H1 (cell line): Measurements from ENCODE around the gene MAP4.

Experiments used
- ASH2L ChIP-seq: fragments of 200-600, 300-600 bp; sonication (generic); IDR thresholded peaks from one replicate; pipeline ENCODE4 v1.7.1; 2017; ENCODE audit warnings: low read length
- EP300 ChIP-seq, 2 experiments: IDR thresholded peaks; 1 replicate in 1 of 2; 2 replicates in 1 of 2; pipeline ENCODE4 v1.6.1; 2011 to 2012; ENCODE audit warnings: low read depth in 2 of 2, low read length in 2 of 2, mild to moderate bottlenecking in 2 of 2, borderline replicate concordance in 1 of 2, inconsistent platforms in 1 of 2, moderate library complexity in 1 of 2
- GTF2F1 ChIP-seq: IDR thresholded peaks from 2 replicates; pipeline ENCODE4 v1.6.1; 2012; ENCODE audit warnings: low read depth, low read length, improper control_type of control experiment, borderline replicate concordance
- JUN ChIP-seq: IDR thresholded peaks from 2 replicates; pipeline ENCODE4 v1.6.1; 2011; ENCODE audit warnings: low read depth, mild to moderate bottlenecking, improper control_type of control experiment, low read length
- KDM5A ChIP-seq: fragments of 200-600 bp; IDR thresholded peaks from 2 replicates; pipeline ENCODE4 v1.7.1; 2012; ENCODE audit warnings: mild to moderate bottlenecking, low read length, inconsistent platforms, mixed read lengths
- POLR2A ChIP-seq, 2 experiments: IDR thresholded peaks; 1 replicate in 1 of 2; 2 replicates in 1 of 2; pipeline ENCODE4 v1.6.1; 2011; ENCODE audit warnings: low read depth in 2 of 2, low read length in 2 of 2, mild to moderate bottlenecking in 2 of 2; ENCODE audit errors: control extremely low read depth in 1 of 2
- POLR2AphosphoS5 ChIP-seq: IDR thresholded peaks from 2 replicates; pipeline ENCODE4 v1.6.1; 2011; ENCODE audit warnings: low read depth, low read length
- SAP30 ChIP-seq: fragments of 300-600 bp; sonication (generic); IDR thresholded peaks from 2 replicates; pipeline ENCODE4 v1.7.1; 2012; ENCODE audit warnings: low read length, moderate library complexity, mild to moderate bottlenecking, inconsistent platforms; ENCODE audit not compliant: insufficient read depth, insufficient replicate concordance
- TAF1 ChIP-seq: IDR thresholded peaks from 2 replicates; pipeline ENCODE4 v1.6.1; 2011; ENCODE audit warnings: mild to moderate bottlenecking, low read depth, low read length
- TEAD4 ChIP-seq: IDR thresholded peaks from 2 replicates; pipeline ENCODE4 v1.6.1; 2012; ENCODE audit warnings: low read depth, low read length, inconsistent platforms, mixed read lengths
- TF ChIP-seq, protein P1 (sequence below), 3 experiments: IDR thresholded peaks; 1 replicate in 2 of 3; 2 replicates in 1 of 3; pipeline versions ENCODE4 v1.5.1 to v1.6.1; 2011; ENCODE audit warnings: low read length in 3 of 3, mild to moderate bottlenecking in 3 of 3, inconsistent platforms in 2 of 3, low read depth in 1 of 3, moderate library complexity in 1 of 3; ENCODE audit not compliant: insufficient read depth in 1 of 3; ENCODE audit errors: control extremely low read depth in 1 of 3

DNA sequence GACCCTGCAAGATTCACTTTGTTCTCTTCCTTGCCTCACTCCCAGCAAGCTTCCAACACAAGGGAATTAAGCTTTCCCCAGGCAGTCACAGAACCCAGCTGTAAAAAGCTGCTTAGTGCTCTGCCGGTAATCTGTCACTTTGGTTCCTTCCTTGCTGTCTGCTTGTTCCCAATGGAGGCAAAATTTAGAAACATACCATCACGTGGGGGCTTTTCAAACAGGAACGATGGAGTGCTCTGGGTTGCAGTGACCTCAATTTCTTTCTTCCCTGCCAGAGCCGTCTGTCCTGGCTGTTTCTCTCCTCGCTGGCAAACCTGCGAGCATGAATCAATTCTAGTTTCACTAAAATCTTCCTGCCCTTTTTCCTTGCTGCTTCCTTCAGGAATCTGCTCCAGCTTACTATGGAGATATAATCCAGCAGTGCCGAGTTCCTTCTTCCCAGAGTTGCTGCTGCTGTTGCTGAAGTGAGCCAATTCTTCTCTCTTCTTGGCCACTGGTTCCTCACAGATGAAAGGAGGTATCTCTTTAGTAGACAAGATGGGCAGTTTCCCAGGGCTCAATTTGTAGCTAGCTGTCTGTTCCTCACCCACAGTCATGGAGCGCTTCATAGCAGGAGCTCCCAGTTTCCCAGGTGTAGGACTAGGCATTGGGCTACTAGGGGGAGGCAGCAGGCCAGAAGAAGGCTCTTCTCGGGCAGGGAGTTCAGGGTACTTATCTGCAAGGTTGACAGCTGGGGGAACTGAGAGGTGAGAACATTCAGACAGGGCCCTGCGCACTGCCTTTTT is 125.2 kb downstream of the MAP4 start:
- TF ChIP-seq EP300 (IDR thresholded peaks at IDR 0.05; ENCODE audit: borderline replicate concordance in 1 of 2, low read depth in 2 of 2, low read length in 2 of 2): no peak
- TF ChIP-seq, protein P1, sequence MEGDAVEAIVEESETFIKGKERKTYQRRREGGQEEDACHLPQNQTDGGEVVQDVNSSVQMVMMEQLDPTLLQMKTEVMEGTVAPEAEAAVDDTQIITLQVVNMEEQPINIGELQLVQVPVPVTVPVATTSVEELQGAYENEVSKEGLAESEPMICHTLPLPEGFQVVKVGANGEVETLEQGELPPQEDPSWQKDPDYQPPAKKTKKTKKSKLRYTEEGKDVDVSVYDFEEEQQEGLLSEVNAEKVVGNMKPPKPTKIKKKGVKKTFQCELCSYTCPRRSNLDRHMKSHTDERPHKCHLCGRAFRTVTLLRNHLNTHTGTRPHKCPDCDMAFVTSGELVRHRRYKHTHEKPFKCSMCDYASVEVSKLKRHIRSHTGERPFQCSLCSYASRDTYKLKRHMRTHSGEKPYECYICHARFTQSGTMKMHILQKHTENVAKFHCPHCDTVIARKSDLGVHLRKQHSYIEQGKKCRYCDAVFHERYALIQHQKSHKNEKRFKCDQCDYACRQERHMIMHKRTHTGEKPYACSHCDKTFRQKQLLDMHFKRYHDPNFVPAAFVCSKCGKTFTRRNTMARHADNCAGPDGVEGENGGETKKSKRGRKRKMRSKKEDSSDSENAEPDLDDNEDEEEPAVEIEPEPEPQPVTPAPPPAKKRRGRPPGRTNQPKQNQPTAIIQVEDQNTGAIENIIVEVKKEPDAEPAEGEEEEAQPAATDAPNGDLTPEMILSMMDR (IDR thresholded peaks at IDR 0.05; ENCODE audit: control extremely low read depth in 1 of 3, insufficient read depth in 1 of 3, low read depth in 1 of 3, low read length in 3 of 3): no peak
- TF ChIP-seq ASH2L: no peak
- TF ChIP-seq POLR2AphosphoS5: no peak
- no peak for TF ChIP-seq TAF1
- no peak for TF ChIP-seq POLR2A (IDR thresholded peaks at IDR 0.05; ENCODE audit: control extremely low read depth in 1 of 2, low read depth in 2 of 2, low read length in 2 of 2)
- no peak for TF ChIP-seq SAP30
- no peak for TF ChIP-seq KDM5A
- TF ChIP-seq TEAD4: no peak
- no peak for TF ChIP-seq GTF2F1
- no peak for TF ChIP-seq JUN
